Measurements from ENCODE around the gene ATG13.

Gene ATG13

GRCh38 chr11:46677169-46677568 lies 59.8 kb downstream of the ATG13 start:
- ATAC-seq (replicated peaks) (no peak), DNase-seq (no peak)
- H3K27me3 Mint-ChIP-seq, result no peaks in the 10 kb centered on the region
- H3K9me3 Mint-ChIP-seq, result no peaks in the 10 kb centered on the region
- peaks cover 51% of the 10 kb centered on the region for H3K36me3 Mint-ChIP-seq (ENCODE audit: insufficient read depth)
- no peak overlapping the region for H3K4me3 Mint-ChIP-seq
- H3K27ac Mint-ChIP-seq, result peak overlapping the region; percentile 78 to 87
- peaks cover 20 to 38% of the 10 kb centered on the region in 2 donors for H3K4me1 Mint-ChIP-seq (ENCODE audit: low read depth in 2 of 2)

DNA sequence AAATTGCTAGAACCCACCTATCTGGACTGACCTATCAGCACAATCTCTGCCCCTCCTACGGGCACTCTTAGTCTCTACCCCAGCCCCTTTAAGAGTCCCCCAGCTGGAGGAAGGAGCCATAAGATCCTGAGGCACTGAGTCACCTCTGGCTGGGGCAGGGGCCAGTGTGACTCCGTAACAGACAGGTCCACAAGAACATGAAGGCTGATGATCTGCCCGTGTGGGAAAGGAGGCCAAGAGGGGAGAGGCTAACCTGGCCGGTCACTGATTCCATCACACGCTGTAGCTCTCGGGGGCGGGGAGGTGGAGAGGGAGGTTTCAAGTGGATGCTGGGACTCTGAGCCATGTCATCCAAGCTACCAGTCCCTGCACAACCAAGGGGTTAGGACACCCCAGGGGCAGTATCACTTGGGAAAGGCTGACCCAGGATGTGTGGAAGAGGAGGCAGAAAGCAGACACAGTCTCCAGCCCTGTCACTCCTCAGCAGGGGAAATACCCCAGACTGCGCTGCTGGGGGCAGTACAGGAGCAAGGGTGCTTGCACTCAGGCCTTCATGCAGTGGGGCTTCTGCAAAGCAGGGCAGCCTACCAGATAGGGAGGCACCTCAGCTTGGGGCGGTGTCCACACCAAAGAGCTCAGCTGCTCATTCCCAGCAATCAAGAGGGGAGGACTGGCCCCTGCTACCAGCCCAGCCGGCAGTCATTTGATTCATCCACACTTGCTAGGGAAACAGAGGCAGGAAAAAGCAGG lies 60.8 kb downstream of the ATG13 start:
- peak overlapping the region in 1 of 2 donors; percentile 17 for H3K27ac Mint-ChIP-seq
- H3K4me3 Mint-ChIP-seq, result no peak overlapping the region
- ATAC-seq (replicated peaks) (no peak), DNase-seq (no peak)
- peaks cover 49% of the 10 kb centered on the region for H3K36me3 Mint-ChIP-seq (ENCODE audit: insufficient read depth)
- no peaks in the 10 kb centered on the region for H3K27me3 Mint-ChIP-seq
- H3K9me3 Mint-ChIP-seq, result no peaks in the 10 kb centered on the region
- H3K4me1 Mint-ChIP-seq (ENCODE audit: low read depth in 2 of 2), result peaks cover 13 to 30% of the 10 kb centered on the region in 2 donors

DNA sequence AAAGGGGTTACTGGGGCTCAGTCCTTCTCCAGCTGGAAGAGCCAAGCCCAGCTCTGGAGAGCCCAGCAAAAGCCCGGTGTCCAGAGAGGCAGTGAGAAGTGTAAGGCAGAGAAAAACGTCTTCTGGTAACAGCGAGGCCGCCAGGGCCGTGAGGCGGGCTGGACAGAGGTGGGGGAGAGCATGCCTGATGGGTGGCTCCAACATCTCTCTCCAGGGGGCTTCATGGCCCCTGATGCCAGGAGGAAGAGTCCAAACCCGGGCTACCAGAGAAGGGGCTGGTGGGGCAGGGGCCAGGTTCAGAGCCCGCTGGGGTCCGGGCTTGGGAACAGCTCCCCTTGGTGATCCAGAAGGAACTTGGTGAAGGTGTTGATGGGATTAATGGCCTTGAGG lies 61.4 kb downstream of the ATG13 start:
- no peak for ATAC-seq (replicated peaks)
- Mint-ChIP-seq H3K36me3 (ENCODE audit: insufficient read depth) (peaks cover 46% of the 10 kb centered on the region), H3K27me3 (no peaks in the 10 kb centered on the region), H3K27ac (peak overlapping the region in 1 of 2 donors; percentile 17), H3K4me1 (ENCODE audit: low read depth in 2 of 2) (peaks cover 13 to 27% of the 10 kb centered on the region in 2 donors), H3K4me3 (no peak overlapping the region), H3K9me3 (no peaks in the 10 kb centered on the region)
- no peak for DNase-seq

GRCh38 chr11:46679241-46680163 lies 62.1 kb downstream of the ATG13 start:
- no peaks in the 10 kb centered on the region for H3K9me3 Mint-ChIP-seq
- peaks cover 12 to 24% of the 10 kb centered on the region in 2 donors for H3K4me1 Mint-ChIP-seq (ENCODE audit: low read depth in 2 of 2)
- H3K27ac Mint-ChIP-seq, result no peak overlapping the region
- H3K36me3 Mint-ChIP-seq (ENCODE audit: insufficient read depth), result peaks cover 51% of the 10 kb centered on the region
- no peaks in the 10 kb centered on the region for H3K27me3 Mint-ChIP-seq
- no peak overlapping the region for H3K4me3 Mint-ChIP-seq
- ATAC-seq (replicated peaks) (no peak), DNase-seq (no peak)

DNA sequence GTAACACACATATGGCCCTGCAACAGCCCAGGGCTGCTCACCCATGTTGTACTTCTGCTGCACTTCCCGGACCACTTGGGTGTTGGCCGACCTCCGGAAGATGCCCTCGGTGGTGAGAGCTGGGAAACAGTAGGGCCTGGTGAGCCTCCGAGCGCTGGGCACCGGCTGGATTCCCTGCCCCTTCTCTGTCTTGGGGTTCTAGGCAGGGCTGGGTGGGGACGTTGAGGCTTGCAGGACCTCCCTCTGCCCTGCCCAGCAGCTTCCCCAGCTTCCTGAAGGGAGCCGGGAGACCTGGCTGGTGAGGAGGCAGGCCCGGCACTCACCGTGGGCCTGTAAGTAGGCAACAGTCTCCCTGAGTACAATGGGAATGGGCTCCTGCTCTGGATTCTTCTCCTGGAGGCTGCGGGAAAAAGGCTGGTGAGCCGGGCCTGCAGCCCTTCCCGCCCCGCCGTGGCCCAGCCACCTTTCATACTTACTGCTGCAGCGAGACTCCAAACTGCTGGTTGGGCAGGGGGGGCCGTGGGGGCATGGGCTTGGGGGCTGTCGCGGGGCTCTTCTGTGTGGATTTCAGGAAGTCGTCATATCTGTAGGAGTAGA lies 62.9 kb downstream of the ATG13 start:
- no peak overlapping the region for H3K4me3 Mint-ChIP-seq
- H3K27ac Mint-ChIP-seq, result no peak overlapping the region
- H3K36me3 Mint-ChIP-seq (ENCODE audit: insufficient read depth), result peaks cover 58% of the 10 kb centered on the region
- ATAC-seq (replicated peaks), result no peak
- no peak for DNase-seq
- H3K9me3 Mint-ChIP-seq, result no peaks in the 10 kb centered on the region
- H3K4me1 Mint-ChIP-seq (ENCODE audit: low read depth in 2 of 2), result peaks cover 6 to 18% of the 10 kb centered on the region in 2 donors
- H3K27me3 Mint-ChIP-seq, result no peaks in the 10 kb centered on the region

DNA sequence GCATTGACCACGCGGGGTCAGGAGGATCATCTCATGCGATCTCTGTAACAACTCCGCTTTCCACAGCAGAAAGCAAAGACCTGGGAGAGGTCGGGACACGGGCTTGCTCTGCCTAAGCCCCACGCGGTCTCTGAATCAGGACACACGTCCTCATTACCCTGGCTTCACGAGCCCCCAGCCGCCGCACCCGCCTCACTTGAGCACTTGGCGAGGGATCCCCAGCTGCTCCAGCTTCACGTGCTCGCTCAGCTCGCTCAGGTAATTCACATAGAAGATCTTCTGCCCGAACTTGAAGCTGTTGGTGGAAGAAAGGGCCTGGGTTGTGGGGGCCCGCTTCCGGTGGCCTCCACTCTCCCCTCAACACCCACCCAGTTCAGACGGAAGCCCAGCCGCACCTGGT lies 63.5 kb downstream of the ATG13 start:
- DNase-seq (no peak), ATAC-seq (replicated peaks) (no peak)
- H3K27ac Mint-ChIP-seq, result no peak overlapping the region
- no peak overlapping the region for H3K4me3 Mint-ChIP-seq
- no peaks in the 10 kb centered on the region for H3K27me3 Mint-ChIP-seq
- peaks cover 6 to 18% of the 10 kb centered on the region in 2 donors for H3K4me1 Mint-ChIP-seq (ENCODE audit: low read depth in 2 of 2)
- H3K36me3 Mint-ChIP-seq (ENCODE audit: insufficient read depth), result peaks cover 64% of the 10 kb centered on the region
- H3K9me3 Mint-ChIP-seq, result no peaks in the 10 kb centered on the region

GRCh38 chr11:46681814-46682213 lies 64.5 kb downstream of the ATG13 start:
- Mint-ChIP-seq H3K4me3 (no peak overlapping the region), H3K27ac (no peak overlapping the region), H3K4me1 (ENCODE audit: low read depth in 2 of 2) (peaks cover 6 to 14% of the 10 kb centered on the region in 2 donors), H3K9me3 (no peaks in the 10 kb centered on the region), H3K27me3 (no peaks in the 10 kb centered on the region), H3K36me3 (ENCODE audit: insufficient read depth) (peaks cover 69% of the 10 kb centered on the region)
- ATAC-seq (replicated peaks) (no peak), DNase-seq (no peak)

DNA sequence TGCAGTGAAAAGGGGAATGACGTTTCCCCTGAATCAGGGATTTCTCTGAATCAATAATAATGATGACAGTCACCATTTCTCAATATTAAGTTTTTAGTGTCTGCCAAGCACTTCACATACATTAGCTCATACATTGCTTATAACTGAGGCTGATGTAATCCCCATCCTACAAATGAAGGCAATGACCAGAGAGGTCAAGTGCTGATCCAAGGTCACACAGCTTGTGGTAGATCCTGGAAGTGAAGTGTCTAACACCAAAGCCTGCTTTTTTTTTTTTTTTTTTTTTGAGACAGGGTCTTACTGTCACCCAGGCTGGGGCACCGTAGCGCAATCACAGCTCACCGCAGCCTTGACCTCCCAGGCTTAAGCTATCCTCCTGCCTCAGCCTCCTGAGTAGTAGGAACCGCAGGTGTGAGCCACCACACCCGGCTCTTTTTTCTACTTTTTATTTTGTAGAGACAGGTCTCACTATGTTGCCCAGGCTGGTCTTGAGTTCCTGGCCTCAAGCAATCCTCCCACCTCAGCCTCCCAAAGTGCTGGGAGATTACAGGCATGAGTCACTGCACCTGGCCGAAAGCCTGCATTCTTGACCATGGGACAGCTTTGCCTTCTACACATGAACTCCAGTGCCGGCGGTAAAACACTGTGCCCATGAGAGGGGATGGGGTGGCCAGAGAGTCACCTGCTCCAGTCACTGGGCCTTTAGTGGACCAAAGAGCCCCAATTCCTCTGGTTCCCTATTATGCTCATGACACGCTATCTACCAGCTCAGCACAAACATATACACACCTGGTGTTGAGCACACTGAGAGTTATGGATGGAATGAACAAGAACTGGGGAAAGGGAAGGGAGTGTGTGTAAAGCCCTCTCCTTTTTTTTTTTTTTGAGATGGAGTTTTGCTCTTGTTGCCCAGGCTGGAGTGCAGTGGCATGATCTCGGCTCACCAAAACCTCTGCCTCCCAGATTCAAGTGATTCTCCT lies 65.7 kb downstream of the ATG13 start:
- no peaks in the 10 kb centered on the region for H3K9me3 Mint-ChIP-seq
- H3K27ac Mint-ChIP-seq, result peak overlapping the region in 1 of 2 donors; percentile 56
- peaks cover 72% of the 10 kb centered on the region for H3K36me3 Mint-ChIP-seq (ENCODE audit: insufficient read depth)
- H3K27me3 Mint-ChIP-seq, result no peaks in the 10 kb centered on the region
- DNase-seq, result no peak
- no peak for ATAC-seq (replicated peaks)
- no peak overlapping the region for H3K4me3 Mint-ChIP-seq
- peaks cover 5 to 6% of the 10 kb centered on the region in 2 donors for H3K4me1 Mint-ChIP-seq (ENCODE audit: low read depth in 2 of 2)

GRCh38 chr11:46684367-46684766 lies 67.0 kb downstream of the ATG13 start:
- Mint-ChIP-seq H3K4me3 (no peak overlapping the region), H3K27ac (no peak overlapping the region), H3K4me1 (ENCODE audit: low read depth in 2 of 2) (peaks cover 1 to 5% of the 10 kb centered on the region in 2 donors), H3K27me3 (no peaks in the 10 kb centered on the region), H3K36me3 (ENCODE audit: insufficient read depth) (peaks cover 70% of the 10 kb centered on the region), H3K9me3 (no peaks in the 10 kb centered on the region)
- no peak for ATAC-seq (replicated peaks)
- DNase-seq, result no peak

DNA sequence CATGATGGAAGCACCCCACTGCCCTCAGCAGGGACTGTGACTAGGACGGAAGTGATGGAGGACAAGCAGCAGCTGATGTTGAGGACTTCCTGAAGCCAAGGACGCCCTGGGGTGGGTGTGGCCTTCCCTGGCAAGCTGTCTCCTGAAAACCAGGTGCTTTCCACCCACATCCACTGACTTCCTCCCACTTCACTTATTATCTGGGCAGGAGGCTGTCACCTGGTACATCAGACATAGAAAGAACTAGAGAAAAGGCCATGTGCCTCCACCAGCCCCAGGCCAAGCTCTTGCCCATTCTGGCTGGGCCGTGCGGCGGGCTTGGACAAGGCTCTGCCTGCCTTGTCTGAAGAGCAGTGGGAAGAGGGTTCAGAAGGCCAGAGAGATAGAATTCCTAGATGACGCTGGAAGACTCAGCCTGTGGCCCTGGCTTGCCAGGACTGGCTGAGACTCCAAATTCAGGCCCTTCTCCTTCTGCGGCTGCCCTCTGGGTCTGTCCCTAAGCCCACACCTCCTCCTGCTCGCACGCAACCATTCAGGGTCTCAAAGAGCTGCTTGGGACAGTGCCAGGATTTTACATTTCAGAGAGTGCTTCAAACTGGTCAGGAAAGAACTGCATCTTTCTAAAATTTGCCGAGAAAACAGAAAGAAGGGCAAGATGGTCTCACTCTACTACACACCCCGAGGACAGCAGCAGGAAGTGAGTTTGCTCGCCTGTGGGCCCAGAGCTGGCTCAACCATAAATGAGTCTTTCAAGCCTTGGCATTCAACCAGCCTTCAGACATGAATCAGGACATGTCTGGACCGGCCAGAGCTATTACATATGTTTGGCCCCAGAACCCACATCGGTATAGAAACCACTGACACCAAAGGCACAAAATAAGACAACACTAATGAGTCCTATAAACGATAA lies 69.8 kb downstream of the ATG13 start:
- Mint-ChIP-seq H3K27ac (no peak overlapping the region), H3K9me3 (no peaks in the 10 kb centered on the region), H3K4me1 (ENCODE audit: low read depth in 2 of 2) (peaks cover 5 to 15% of the 10 kb centered on the region in 2 donors), H3K27me3 (no peaks in the 10 kb centered on the region), H3K36me3 (ENCODE audit: insufficient read depth) (peaks cover 74% of the 10 kb centered on the region), H3K4me3 (no peak overlapping the region)
- DNase-seq, result no peak
- no peak for ATAC-seq (replicated peaks)

DNA sequence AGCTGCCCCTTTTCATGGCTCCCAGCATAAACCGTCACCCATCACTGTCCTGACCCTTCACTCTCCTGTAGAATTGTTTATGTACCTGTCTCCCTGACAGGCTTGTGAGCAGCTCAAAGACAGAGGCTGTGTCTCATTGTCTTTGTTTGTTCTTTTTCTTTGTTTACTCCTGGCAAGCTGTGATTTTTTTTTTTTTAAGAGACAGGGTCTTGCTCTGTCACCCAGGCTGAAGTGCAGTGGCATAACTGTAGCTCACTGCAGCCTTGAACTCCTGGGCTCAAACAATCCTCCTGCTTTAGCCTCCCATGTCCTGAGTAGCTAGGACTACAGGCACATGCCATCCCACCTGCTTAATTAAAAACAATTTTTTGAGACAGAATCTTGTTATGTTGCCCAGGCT lies 73.3 kb downstream of the ATG13 start:
- peaks cover 87% of the 10 kb centered on the region for H3K36me3 Mint-ChIP-seq (ENCODE audit: insufficient read depth)
- H3K4me1 Mint-ChIP-seq (ENCODE audit: low read depth in 2 of 2), result peaks cover 16 to 23% of the 10 kb centered on the region in 2 donors
- peak overlapping the region in 1 of 2 donors; percentile 30 for H3K27ac Mint-ChIP-seq
- no peaks in the 10 kb centered on the region for H3K9me3 Mint-ChIP-seq
- ATAC-seq (replicated peaks) (no peak), DNase-seq (no peak)
- no peaks in the 10 kb centered on the region for H3K27me3 Mint-ChIP-seq
- H3K4me3 Mint-ChIP-seq, result no peak overlapping the region

DNA sequence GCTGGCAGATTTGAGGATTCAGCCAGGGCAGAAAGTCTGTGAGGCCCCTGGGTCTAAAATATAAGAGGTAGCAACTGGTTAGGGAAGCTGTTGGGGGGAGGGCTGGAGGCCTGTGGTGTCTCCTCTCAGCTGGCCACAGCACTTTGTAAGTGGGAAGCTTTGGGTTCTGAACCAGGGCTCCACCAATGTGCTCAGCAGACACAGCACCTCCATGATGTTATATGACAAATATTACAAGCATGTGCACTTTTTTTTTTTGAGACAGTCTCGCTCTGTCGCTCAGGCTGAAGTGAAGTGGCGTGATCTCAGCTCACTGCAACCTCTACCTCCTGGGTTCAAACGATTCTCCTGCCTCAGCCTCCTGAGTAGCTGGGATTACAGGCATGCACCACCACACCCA lies 75.1 kb downstream of the ATG13 start:
- ATAC-seq (replicated peaks) (no peak), DNase-seq (no peak)
- Mint-ChIP-seq H3K4me3 (no peak overlapping the region), H3K27me3 (no peaks in the 10 kb centered on the region), H3K9me3 (no peaks in the 10 kb centered on the region), H3K4me1 (ENCODE audit: low read depth in 2 of 2) (peaks cover 20 to 28% of the 10 kb centered on the region in 2 donors), H3K27ac (peak overlapping the region in 1 of 2 donors; percentile 46), H3K36me3 (ENCODE audit: insufficient read depth) (peaks cover 82% of the 10 kb centered on the region)

Measured in effector memory CD8-positive, alpha-beta T cell (primary cell).